ENCODE measurements around the gene STK17B.

DNA sequence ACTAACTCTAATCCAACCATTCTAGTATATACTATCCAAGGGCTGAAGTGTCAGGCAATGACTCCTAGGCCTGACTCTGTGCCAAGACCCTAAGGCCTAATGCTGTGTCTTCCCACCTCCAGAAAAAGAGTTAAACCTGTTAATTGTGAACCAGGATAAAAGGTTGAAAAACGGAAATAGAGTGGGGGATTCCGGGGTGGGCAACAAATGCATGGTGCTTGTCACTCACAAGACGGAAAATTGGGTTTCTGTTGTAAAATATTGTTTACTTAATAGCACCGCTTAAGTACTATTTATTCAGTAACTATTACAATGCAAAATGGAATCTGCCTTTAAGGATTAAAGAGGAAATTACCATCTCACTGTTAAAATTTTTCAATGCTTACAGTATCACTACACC is 3.2 kb downstream of the STK17B start:
- TF ChIP-seq, protein P1, sequence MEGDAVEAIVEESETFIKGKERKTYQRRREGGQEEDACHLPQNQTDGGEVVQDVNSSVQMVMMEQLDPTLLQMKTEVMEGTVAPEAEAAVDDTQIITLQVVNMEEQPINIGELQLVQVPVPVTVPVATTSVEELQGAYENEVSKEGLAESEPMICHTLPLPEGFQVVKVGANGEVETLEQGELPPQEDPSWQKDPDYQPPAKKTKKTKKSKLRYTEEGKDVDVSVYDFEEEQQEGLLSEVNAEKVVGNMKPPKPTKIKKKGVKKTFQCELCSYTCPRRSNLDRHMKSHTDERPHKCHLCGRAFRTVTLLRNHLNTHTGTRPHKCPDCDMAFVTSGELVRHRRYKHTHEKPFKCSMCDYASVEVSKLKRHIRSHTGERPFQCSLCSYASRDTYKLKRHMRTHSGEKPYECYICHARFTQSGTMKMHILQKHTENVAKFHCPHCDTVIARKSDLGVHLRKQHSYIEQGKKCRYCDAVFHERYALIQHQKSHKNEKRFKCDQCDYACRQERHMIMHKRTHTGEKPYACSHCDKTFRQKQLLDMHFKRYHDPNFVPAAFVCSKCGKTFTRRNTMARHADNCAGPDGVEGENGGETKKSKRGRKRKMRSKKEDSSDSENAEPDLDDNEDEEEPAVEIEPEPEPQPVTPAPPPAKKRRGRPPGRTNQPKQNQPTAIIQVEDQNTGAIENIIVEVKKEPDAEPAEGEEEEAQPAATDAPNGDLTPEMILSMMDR (optimal IDR thresholded peaks at IDR 0.05 in 1 of 3, IDR thresholded peaks at IDR 0.05 in 1 of 3, conservative IDR thresholded peaks at IDR 0.05 in 1 of 3; ENCODE audit: extremely low read depth in 1 of 3, insufficient read depth in 2 of 3, low read length in 3 of 3), result no peak
- TF ChIP-seq EZH2 (IDR thresholded peaks at IDR 0.05; ENCODE audit: low read length), result no peak

Measured in keratinocyte (primary cell).